ENCODE data around the gene TBC1D14. TPM values are rescaled to one million over a fixed set of nuclear protein-coding genes. Genes with fewer than 3 reads are reported as not detected.
"Not testable (repeated sequence)": the region's sequence is repeated elsewhere in the genome, so short reads cannot be mapped to it uniquely, and the experiment has no call there.

The TBC1D14 gene
- total RNA-seq, 1 donor from 2014 or later: 29.3 TPM

GRCh38 chr4:6967846-6968340 is 58.3 kb downstream of the TBC1D14 start:
- ATAC-seq: peak; percentile 4
- DNase-seq (ENCODE audit: low spot score): no peak

- DNase-seq (ENCODE audit: low spot score): no peak
- no peak for ATAC-seq
These were observed 58.9 kb downstream of the TBC1D14 start for GRCh38 chr4:6968496-6968895.

- peak; percentile 33 for ATAC-seq
- DNase-seq (ENCODE audit: low spot score): no peak
These were observed 60.5 kb downstream of the TBC1D14 start for GRCh38 chr4:6969826-6970800.

GRCh38 chr4:6971536-6972374 is 62.1 kb downstream of the TBC1D14 start:
- ATAC-seq (peak; percentile 45), DNase-seq (ENCODE audit: low spot score) (no peak)

- ATAC-seq (no peak), DNase-seq (ENCODE audit: low spot score) (no peak)
These were observed 62.7 kb downstream of the TBC1D14 start for GRCh38 chr4:6972375-6972650.

GRCh38 chr4:6972911-6973310 is 63.3 kb downstream of the TBC1D14 start:
- no peak for DNase-seq (ENCODE audit: low spot score)
- ATAC-seq: no peak

- DNase-seq (ENCODE audit: low spot score) (peak; percentile 76), ATAC-seq (peak; percentile 95)
These were observed 64.7 kb downstream of the TBC1D14 start for GRCh38 chr4:6974138-6974848.

GRCh38 chr4:6977846-6978245 is 68.2 kb downstream of the TBC1D14 start:
- DNase-seq (ENCODE audit: low spot score); ATAC-seq: not testable (repeated sequence)

GRCh38 chr4:6983544-6984142 is 74.0 kb downstream of the TBC1D14 start:
- DNase-seq (ENCODE audit: low spot score): no peak
- no peak for ATAC-seq

- DNase-seq (ENCODE audit: low spot score): no peak
These were observed 75.2 kb downstream of the TBC1D14 start for GRCh38 chr4:6984612-6985425.

GRCh38 chr4:6986072-6986780 is 76.6 kb downstream of the TBC1D14 start:
- ATAC-seq: peak; percentile 40
- DNase-seq (ENCODE audit: low spot score): no peak

More at GRCh38 chr4:6984612-6985425, 75.2 kb downstream of the TBC1D14 start:
- ATAC-seq: no peak

GRCh38 chr4:6986781-6987587 is 77.4 kb downstream of the TBC1D14 start:
- DNase-seq (ENCODE audit: low spot score): peak; percentile 97
- ATAC-seq: peak; percentile 94

- ATAC-seq (peak; percentile 1), DNase-seq (ENCODE audit: low spot score) (no peak)
These were observed 77.9 kb downstream of the TBC1D14 start for GRCh38 chr4:6987588-6987961.

- no peak for DNase-seq (ENCODE audit: low spot score)
- ATAC-seq: no peak
These were observed 78.5 kb downstream of the TBC1D14 start for GRCh38 chr4:6988016-6988715.

GRCh38 chr4:6989331-6989923 is 79.8 kb downstream of the TBC1D14 start:
- DNase-seq (ENCODE audit: low spot score) (no peak), ATAC-seq (no peak)

- DNase-seq (ENCODE audit: low spot score): no peak
- no peak for ATAC-seq
These were observed 81.0 kb downstream of the TBC1D14 start for GRCh38 chr4:6990661-6991060.

GRCh38 chr4:6991249-6991648 is 81.6 kb downstream of the TBC1D14 start:
- ATAC-seq (no peak), DNase-seq (ENCODE audit: low spot score) (no peak)

All from left lobe of liver (tissue), 2 donors.